Measurements from ENCODE around the gene ALG12.

Gene ALG12

GRCh38 chr22:49929211-49929979, 11.2 kb upstream of the ALG12 start:
- peak; percentile 80 for DNase-seq

DNA sequence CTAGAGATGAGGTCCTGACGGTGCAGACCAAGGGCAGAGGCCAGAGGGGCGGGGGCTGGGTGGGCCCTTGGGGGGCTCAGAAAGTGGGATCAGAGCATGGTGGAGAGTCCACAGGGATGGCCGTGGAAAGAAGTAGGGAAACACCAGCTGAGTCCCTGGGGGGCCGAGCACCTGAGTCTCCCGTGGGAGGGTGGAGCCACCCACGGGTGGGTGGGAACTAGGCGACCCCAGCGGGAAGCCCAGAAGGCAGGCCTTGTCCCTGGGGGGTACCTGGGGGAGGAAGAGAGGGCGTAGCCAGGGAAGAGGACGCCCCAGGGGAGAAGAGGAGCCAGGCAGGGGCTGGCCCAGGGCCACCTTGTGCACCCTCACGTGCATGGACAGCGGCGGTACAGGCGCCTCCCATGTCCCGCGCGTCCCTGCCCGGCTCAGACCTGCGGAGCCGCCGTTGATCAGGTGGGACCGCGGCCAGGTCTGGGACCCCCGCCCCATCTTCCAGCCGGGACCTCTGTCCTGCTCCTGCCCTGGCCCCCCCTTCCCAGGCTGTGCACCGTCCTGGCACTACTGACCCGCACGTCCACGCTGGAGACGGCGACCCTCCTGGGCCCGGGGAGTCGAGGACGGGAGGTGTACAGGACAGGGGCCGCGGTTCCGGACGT, 10.4 kb upstream of the ALG12 start:
- DNase-seq: no peak

DNA sequence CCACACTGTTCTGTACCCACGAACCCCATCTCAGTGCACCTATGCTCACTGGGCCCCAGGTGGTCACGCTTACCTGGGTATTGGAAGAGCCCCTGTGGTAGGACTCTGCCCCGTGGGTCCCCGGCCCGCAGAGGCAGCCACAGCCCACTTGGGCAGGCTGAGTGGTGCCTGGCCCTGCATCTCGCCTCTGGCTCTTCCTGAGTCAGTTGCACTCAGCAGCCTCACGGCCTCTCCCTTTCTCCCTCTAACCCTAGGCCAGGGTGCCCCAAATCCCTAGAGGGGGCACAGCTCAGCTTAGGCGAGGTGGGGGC, 9.9 kb upstream of the ALG12 start:
- DNase-seq: no peak

DNA sequence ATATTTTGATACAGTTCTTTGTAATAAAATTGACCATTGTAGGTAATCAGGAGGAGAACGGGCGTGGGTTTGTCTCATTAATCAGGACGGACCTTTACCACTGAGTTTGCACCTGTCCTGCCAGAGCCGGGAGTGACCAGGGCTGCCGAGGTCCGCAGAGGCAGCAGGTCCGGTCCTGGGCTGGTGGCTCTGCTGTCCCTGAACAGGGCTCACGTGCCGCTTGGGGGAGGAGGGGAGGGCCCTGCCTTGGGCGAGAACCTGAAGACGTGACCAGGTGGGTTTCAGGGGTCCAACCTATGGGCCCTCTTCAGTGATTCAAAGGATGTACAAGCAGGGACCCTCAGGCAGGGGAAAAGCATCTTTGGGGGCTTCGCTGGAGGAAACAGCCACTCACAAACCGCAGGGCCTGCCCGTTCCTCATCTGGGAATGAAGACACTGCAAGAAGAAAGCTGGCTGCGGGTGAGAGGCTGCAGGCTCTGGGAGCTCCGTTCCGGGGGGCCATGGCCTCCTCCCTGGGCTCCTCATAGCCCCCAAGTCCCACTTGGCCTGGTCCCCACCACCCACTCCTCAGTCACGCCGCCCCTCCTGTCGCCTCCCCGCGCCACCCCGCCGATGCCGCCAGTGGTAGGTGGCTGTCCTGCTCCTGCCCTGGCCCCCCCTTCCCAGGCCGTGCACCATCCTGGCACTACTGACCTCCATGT, 9.4 kb upstream of the ALG12 start:
- no peak for DNase-seq

DNA sequence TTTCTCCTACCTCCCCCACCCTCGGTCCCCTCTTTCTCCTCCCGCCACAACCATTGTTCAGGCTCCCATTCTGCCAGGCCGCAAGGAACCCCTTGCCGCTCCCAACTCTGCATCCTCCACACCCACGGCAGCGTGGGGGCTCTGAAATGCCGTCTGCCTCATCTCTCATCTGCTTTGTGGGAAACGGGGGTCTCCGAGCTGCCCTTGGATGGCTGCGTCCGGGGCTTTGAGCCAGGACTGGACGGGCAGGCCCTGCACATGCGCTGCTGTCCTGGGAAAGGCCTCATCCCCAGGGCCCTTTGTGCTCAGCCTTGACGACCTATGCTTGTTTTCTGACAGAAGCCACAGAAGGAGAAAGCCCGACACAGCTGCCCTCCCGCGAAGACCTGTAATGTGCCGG, 8.7 kb upstream of the ALG12 start:
- no peak for DNase-seq

DNA sequence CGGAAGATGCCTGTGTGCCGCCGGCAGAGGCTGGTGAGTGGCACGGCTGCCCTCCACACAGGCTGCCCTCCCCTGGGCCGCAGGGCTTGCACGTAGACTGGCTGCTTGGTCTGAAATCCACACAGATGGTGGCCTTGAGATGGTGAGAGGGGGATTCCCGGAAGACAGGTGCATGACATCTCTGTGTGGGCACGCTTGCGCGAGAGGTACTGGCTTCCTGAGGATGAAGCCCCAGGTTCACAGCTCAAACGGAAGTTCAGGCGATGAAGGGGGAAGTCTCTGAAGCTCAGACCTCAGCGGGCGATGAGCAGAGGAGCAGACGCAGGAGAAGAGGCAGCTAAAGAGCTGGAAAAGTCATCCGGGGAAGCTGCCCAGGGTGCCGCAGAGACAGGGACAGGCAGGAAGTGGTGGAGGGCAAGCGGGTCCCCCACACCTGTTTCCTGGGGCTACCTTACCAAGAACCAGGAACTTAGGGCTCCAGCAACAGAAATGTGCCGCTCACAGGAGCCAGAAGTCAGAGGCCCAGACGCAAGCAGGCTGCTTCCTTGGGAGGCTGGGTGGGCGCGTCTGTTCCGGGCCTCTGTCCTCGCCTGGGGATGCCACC, 7.4 kb upstream of the ALG12 start:
- peak; percentile 67 for DNase-seq

DNA sequence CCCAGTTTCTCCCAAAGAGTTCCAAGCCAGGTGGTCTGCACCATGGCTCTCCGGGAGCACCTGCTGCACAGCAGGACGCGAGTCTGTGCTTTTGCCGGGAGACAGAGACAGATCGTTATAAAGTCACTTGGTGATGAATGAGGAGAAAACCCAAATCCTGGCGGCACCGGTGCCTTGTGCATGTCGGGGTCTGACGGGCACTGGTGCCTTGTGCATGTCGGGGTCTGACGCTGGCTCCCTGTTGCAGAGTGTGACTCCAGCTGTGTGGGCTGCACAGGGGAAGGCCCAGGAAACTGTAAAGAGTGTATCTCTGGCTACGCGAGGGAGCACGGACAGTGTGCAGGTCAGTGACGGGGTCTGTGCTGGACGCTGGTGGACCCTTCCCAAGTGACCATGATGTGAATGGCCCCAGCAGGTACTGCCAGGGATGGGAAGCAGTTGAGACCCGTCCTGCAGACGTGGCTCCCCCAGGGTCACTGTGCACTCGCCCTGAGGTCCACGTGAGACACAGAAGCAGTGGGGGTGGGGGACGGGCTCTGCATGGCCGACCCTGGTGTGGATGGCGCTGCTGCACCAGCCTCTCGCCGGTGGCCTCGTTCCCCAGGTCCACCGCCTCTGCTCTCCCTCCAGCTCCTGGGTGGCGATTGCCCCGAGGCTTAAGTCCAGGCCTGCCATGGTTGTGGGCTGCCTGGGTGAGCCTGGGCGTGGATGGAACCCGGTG, 6.0 kb upstream of the ALG12 start:
- DNase-seq: no peak

DNA sequence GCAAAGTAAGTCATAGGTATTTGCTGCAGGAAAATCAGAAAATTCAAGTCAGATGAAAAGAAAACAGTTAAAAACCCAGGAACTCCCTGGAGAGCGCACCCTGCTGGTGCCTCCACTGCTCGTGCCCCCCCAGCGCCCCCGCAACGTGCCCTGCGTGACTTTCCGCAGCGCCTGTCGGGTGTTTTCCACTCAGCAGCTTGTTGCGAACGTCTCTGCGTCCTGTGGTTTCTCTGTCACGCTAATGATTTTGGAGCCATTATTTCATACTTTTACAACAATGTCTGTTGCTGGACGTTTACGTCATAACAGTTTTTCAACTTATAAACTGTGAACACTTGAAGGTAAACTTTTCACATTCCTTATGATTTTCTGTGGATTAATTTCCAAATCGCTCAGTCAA, 5.2 kb upstream of the ALG12 start:
- DNase-seq: no peak

GRCh38 chr22:49922926-49923325, 4.7 kb upstream of the ALG12 start:
- no peak for DNase-seq

- DNase-seq: no peak
These were observed 4.2 kb upstream of the ALG12 start for GRCh38 chr22:49922484-49922883.

- DNase-seq: no peak
These were observed 3.5 kb upstream of the ALG12 start for GRCh38 chr22:49921508-49922278.

DNA sequence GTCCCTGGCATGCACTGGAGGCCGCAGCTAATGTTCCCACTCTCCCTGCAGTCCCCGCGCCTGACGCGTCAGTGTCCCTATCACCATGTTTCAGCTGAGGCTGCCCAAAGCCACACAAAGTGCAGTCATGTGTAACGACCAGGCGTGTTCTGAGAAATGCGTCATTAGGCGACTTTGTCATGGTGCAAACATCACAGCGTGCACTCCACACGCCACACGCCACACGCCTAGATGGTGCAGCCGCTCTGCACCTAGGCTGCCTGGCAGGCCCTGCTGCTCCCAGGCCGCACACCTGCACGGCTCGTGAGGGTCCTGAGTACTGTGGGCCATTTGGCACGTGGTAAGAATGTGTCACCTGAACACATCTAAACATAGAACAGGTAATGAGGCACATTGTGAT, 2.6 kb upstream of the ALG12 start:
- DNase-seq: no peak

DNA sequence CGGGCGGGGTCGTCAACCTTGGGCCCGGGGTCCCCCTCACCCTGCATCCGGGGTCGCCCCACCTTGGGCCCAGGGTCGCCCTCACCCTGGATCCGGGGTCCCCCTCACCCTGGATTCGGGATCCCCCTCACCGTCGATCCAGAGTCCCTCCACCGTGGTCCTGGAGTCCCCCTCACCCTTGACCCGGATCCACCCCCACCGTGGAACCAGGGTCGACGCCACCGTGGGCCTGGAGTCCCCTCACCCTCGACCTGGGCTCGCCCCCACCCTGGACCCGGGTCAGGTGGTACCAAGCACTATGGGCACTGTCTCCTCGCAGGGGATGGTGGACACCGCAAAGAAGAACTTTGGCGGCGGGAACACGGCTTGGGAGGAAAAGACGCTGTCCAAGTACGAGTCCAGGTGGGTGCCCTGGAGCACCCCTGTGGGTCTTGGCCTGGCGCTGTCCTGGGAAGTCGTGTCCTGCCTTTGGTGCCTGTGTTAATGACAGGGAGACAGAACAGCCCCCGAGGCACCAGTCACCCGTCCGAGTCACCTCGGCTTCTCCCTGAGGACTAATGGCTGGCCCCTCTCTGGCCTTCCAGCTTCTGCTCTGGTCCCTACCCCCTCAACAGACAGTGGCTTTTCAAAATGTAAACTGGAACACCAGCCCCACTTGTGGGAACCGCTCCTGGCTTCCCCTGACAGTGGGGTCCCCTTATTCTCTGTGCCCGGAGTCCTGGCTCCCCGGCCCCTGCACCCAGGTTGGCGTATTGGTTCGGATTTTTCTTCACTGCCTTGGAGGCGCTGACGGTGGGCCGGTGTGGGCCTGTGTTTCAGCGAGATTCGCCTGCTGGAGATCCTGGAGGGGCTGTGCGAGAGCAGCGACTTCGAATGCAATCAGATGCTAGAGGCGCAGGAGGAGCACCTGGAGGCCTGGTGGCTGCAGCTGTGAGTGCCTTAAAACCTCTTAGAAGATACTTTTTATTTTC, 958 bp upstream of the ALG12 start:
- DNase-seq: no peak

- no peak for DNase-seq
These were observed 1.4 kb downstream of the ALG12 start for GRCh38 chr22:49916831-49917230.

GRCh38 chr22:49915610-49916009, 2.6 kb downstream of the ALG12 start:
- no peak for DNase-seq

GRCh38 chr22:49914256-49914655, 4.0 kb downstream of the ALG12 start:
- DNase-seq: no peak

- no peak for DNase-seq
These were observed 4.8 kb downstream of the ALG12 start for GRCh38 chr22:49913446-49913845.

- DNase-seq: no peak
These were observed 5.2 kb downstream of the ALG12 start for GRCh38 chr22:49913026-49913425.

- DNase-seq: no peak
These were observed 6.2 kb downstream of the ALG12 start for GRCh38 chr22:49911881-49912625.

Measured in T-helper 9 cell (primary cell).